ENCODE results near the gene KDM5B.

GRCh38 chr1:202801175-202801574 is 7.0 kb downstream of the KDM5B start:
- TF ChIP-seq ARNTL (CRISPR knock-in tag; IDR thresholded peaks at IDR 0.05; ENCODE audit: borderline replicate concordance, low read depth) = no peak
- no peak for TF ChIP-seq CSRNP3 (CRISPR knock-in tag; IDR thresholded peaks at IDR 0.05)
- TF ChIP-seq TSHZ2 (CRISPR knock-in tag; IDR thresholded peaks at IDR 0.05) = no peak
- TF ChIP-seq, protein P1, sequence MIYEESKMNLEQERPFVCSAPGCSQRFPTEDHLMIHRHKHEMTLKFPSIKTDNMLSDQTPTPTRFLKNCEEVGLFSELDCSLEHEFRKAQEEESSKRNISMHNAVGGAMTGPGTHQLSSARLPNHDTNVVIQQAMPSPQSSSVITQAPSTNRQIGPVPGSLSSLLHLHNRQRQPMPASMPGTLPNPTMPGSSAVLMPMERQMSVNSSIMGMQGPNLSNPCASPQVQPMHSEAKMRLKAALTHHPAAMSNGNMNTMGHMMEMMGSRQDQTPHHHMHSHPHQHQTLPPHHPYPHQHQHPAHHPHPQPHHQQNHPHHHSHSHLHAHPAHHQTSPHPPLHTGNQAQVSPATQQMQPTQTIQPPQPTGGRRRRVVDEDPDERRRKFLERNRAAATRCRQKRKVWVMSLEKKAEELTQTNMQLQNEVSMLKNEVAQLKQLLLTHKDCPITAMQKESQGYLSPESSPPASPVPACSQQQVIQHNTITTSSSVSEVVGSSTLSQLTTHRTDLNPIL (CRISPR knock-in tag; IDR thresholded peaks at IDR 0.05; ENCODE audit: low read depth) = no peak
- no peak for TF ChIP-seq TOX (CRISPR knock-in tag; IDR thresholded peaks at IDR 0.05; ENCODE audit: borderline replicate concordance)
- TF ChIP-seq ZFP30 (CRISPR knock-in tag; IDR thresholded peaks at IDR 0.05) = no peak
- no peak for TF ChIP-seq OSR1 (CRISPR knock-in tag; IDR thresholded peaks at IDR 0.05)
- no peak for TF ChIP-seq ZFP3 (CRISPR knock-in tag; IDR thresholded peaks at IDR 0.05)
- no peak for TF ChIP-seq PPARA (CRISPR knock-in tag; IDR thresholded peaks at IDR 0.05; ENCODE audit: borderline replicate concordance)
- no peak for TF ChIP-seq GLIS3 (CRISPR knock-in tag; IDR thresholded peaks at IDR 0.05)
- TF ChIP-seq CSDC2 (CRISPR knock-in tag; IDR thresholded peaks at IDR 0.05) = no peak

Data from SK-N-SH treated with all-trans-retinoic acid at 6 μM for 48 hours (cell line).